HFF-Myc (cell line): Measurements from ENCODE around the gene SOX5.

Experiments
- DNase-seq: peaks from one replicate; pipeline ENCODE4 v3.0.0-alpha.2; 2011; ENCODE audit warnings: low read depth; ENCODE audit errors: extremely low read depth
- H3K4me3 ChIP-seq: replicated peaks from 2 replicates; pipeline ENCODE4 v1.5.1; 2011; ENCODE audit warnings: low read depth, mild to moderate bottlenecking, control low read depth, low read length
- CTCF ChIP-seq: IDR thresholded peaks from 2 replicates; pipeline ENCODE4 v1.5.1; 2012; ENCODE audit warnings: mild to moderate bottlenecking, low read depth, low read length, control low read depth; ENCODE audit errors: missing control alignments

The SOX5 gene

GRCh38 chr12:23757541-23757962 is 191.9 kb downstream of the SOX5 start:
- TF ChIP-seq CTCF = no peak
- DNase-seq = no peak

GRCh38 chr12:23756416-23756815 is 193.1 kb downstream of the SOX5 start:
- H3K4me3 ChIP-seq = no peak overlapping the region
- DNase-seq = no peak
- TF ChIP-seq CTCF = no peak

More at GRCh38 chr12:23757541-23757962, 191.9 kb downstream of the SOX5 start:
- no peak overlapping the region for H3K4me3 ChIP-seq

GRCh38 chr12:23753628-23754365 is 195.7 kb downstream of the SOX5 start:
- no peak for TF ChIP-seq CTCF
- no peak overlapping the region for H3K4me3 ChIP-seq
- no peak for DNase-seq

- no peak for DNase-seq
- H3K4me3 ChIP-seq = no peak overlapping the region
- TF ChIP-seq CTCF = no peak
Measured at GRCh38 chr12:23752245-23752644, 197.2 kb downstream of the SOX5 start.

- DNase-seq = no peak
- no peak overlapping the region for H3K4me3 ChIP-seq
- TF ChIP-seq CTCF = no peak
Measured at GRCh38 chr12:23751641-23752040, 197.8 kb downstream of the SOX5 start.

- no peak for DNase-seq
- H3K4me3 ChIP-seq = no peak overlapping the region
- no peak for TF ChIP-seq CTCF
Measured at GRCh38 chr12:23750923-23751322, 198.5 kb downstream of the SOX5 start.

GRCh38 chr12:23744696-23745095 is 204.8 kb downstream of the SOX5 start:
- DNase-seq = no peak
- TF ChIP-seq CTCF = no peak
- no peak overlapping the region for H3K4me3 ChIP-seq
